Fibroblast of pulmonary artery (primary cell): ENCODE results near the gene FMN1.

Experiments
- DNase-seq: peaks from one replicate; pipeline ENCODE4 v3.0.0-alpha.2; 2010; ENCODE audit warnings: low read depth
- H3K4me3 ChIP-seq: replicated peaks from 2 replicates; pipeline ENCODE4 v1.5.1; 2011; ENCODE audit warnings: low read depth, mild to moderate bottlenecking, control low read depth, low read length, moderate library complexity
- TF ChIP-seq, protein P1 (sequence below): IDR thresholded peaks from 2 replicates; pipeline ENCODE4 v1.5.1; 2011; ENCODE audit warnings: mild to moderate bottlenecking, control low read depth, low read length, inconsistent platforms; ENCODE audit errors: missing control alignments

The FMN1 gene

DNA sequence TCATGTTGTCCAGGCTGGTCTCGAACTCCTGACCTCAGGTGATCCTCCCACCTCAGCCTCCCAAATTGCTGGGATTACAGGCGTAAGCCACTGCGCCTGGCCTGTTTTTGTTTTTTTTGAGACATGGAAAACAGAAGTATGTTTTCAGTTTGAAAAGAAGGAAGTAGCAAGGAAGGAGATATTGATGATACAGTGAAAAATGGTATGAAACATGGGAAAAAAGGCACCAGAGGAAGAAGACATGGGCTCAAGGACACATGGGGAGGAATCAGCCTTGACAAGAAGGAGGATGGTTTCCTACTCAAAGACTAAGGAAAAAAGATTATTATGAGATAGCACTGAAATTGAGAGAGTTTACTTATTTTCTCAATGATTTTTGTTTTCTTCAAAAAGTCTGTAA is 30.7 kb downstream of the FMN1 start:
- H3K4me3 ChIP-seq: no peak overlapping the region
- TF ChIP-seq, protein P1, sequence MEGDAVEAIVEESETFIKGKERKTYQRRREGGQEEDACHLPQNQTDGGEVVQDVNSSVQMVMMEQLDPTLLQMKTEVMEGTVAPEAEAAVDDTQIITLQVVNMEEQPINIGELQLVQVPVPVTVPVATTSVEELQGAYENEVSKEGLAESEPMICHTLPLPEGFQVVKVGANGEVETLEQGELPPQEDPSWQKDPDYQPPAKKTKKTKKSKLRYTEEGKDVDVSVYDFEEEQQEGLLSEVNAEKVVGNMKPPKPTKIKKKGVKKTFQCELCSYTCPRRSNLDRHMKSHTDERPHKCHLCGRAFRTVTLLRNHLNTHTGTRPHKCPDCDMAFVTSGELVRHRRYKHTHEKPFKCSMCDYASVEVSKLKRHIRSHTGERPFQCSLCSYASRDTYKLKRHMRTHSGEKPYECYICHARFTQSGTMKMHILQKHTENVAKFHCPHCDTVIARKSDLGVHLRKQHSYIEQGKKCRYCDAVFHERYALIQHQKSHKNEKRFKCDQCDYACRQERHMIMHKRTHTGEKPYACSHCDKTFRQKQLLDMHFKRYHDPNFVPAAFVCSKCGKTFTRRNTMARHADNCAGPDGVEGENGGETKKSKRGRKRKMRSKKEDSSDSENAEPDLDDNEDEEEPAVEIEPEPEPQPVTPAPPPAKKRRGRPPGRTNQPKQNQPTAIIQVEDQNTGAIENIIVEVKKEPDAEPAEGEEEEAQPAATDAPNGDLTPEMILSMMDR: no peak
- DNase-seq: no peak

DNA sequence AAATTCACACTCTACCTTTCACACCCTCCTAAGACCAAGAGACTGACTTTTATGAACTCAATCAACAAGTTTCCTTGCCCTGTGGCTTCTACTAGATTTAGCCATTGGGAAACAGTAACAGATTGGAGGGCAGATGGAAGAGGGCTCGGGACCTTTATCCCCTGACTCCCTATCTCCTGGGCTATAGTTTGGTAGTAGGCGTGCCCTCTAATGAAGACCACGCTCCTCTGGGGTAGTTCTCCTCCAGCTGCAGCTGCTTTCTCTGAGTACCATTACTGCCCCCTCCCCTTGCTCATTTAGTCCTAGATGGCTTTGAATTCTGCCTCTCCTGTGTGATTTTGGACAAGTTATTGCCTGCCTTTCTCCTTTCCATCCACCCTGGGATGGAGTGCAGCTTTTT is 33.3 kb downstream of the FMN1 start:
- TF ChIP-seq, protein P1: no peak
- no peak for DNase-seq
- no peak overlapping the region for H3K4me3 ChIP-seq

DNA sequence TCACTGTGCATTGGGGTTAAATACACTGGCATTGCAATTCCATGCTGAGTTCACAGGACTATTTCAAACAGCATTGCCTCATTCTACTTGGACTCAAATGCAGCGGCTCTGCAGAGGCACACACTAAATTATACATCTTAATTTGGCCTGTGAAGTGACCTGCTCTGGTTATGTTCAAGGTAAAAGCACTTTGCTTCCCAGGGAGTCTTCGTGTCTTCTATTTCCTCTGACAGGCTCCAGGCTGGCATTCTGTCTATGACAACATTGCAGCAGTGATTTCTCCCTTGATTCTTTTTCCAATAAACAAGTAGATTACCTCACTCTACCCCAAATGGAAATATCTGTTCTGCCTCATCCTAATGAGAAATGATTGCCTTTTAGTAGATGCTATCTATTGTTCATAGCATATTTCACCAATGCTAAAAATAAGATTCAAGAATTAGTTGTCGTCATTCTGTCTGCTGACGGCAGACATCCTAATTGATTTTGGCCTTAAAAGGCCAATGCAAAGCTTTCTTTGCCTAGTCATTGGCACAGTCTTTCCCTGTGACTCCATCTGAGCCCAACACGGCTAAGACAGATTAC is 33.8 kb downstream of the FMN1 start:
- DNase-seq: no peak
- TF ChIP-seq, protein P1: no peak

DNA sequence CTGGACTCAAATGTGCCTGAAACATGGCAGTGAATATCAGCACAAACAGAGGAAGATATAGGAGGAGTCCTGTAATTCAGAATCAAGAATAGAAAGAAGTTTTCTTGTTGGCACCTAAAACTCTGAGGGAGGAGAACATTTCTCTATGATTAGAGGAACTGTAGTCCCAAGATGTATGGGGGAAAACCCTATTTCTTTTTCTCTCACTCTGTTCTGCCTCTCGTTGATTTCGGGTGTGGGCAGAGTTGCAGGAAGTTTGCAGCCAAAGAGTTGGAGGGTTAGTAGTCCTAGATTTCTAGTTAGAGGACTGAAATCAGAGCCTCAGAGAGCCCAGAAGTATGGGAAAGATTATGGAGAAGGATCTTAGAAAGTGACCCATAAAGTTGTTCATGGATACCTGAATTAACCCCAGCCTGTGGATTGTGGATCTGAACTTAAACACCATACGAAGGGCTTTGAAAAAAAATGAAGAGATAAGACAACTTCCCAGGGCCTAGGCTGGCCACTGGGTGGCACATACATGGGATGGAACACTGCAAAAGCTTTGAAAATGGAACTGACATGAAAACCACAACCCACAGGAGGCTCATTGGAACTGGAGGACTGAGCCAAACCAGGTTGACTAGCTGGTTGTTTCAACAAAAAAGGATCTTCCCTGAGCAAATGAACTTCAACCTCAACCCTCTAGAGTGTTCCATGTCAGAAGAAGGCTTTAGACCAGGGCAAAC is 34.6 kb downstream of the FMN1 start:
- TF ChIP-seq, protein P1: no peak
- DNase-seq: no peak
- no peak overlapping the region for H3K4me3 ChIP-seq

More for the DNA sequence above, 33.8 kb downstream of the FMN1 start:
- H3K4me3 ChIP-seq: no peak overlapping the region

DNA sequence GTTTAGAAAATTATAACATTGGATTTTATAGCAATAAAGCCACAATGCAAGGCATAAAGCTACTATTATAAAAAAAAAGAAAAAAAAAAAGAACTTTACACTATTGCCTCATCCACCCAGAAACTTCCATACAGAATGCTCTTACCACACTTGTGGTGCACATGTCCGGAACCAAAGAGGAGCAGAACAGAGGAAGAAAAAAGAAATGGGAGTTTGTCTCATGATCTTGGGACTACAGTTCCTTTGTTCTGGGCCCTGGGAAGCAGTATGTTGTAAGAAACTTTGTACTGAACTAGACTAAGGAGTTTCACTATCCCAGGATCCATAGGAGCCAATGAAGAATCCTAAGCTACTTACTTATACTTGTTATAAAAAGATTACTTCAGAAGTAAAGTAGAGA is 36.1 kb downstream of the FMN1 start:
- DNase-seq: no peak
- H3K4me3 ChIP-seq: no peak overlapping the region
- TF ChIP-seq, protein P1: no peak

DNA sequence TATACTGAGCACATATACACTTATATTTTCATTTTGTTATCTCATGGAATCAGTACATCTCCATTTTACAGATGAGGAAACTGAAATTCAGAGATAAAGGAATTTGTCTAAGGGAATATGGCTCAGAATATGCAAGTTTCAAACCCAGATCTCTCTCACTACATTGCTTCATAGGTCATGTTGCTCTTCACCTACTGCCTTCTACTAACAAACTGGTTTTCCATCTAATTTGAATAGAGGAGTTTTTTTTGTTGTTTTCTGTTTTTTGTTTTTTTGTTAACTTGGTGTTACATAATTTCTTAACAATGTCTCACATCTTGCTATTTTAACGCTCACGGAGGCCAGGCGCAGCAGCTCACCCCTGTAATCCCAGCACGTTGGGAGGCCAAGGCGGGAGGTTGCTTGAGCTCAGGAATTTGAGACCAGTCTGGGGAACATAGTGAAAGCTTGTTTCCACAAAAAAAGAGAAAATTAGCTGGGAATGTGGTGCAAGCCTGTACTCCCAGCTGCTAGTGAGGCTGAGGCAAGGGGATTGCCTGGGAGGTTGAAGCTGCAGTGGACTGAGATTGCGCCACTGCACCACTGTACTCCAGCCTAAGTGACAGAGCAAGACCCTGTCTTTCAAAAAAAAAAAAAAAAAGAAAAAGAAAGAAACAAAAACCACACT is 37.0 kb downstream of the FMN1 start:
- no peak for DNase-seq
- no peak overlapping the region for H3K4me3 ChIP-seq
- TF ChIP-seq, protein P1: no peak
